NCI-H2227 treated with DMSO at 0.1 percent for 48 hours (cell line): ENCODE measurements around the gene RAPGEF2.

Source experiments
- DNase-seq: peaks from one replicate; lab custom pipeline; 2025; lab: John Stamatoyannopoulos, UW

RAPGEF2 gene

GRCh38 chr4:159197885-159198269, 95.0 kb downstream of the RAPGEF2 start:
- DNase-seq = no peak

GRCh38 chr4:159199826-159200225, 96.9 kb downstream of the RAPGEF2 start:
- no peak for DNase-seq

GRCh38 chr4:159201168-159201567, 98.3 kb downstream of the RAPGEF2 start:
- DNase-seq = peak; percentile 88

- no peak for DNase-seq
Observed at GRCh38 chr4:159204566-159204965, 101.7 kb downstream of the RAPGEF2 start.

- DNase-seq = no peak
Observed at GRCh38 chr4:159205466-159205865, 102.6 kb downstream of the RAPGEF2 start.

GRCh38 chr4:159206427-159206871, 103.6 kb downstream of the RAPGEF2 start:
- DNase-seq = no peak

GRCh38 chr4:159209249-159209648, 106.4 kb downstream of the RAPGEF2 start:
- no peak for DNase-seq

GRCh38 chr4:159210975-159211374, 108.1 kb downstream of the RAPGEF2 start:
- DNase-seq = no peak

- DNase-seq = no peak
Observed at GRCh38 chr4:159212675-159213293, 109.9 kb downstream of the RAPGEF2 start.

- no peak for DNase-seq
Observed at GRCh38 chr4:159216834-159217233, 114.0 kb downstream of the RAPGEF2 start.

GRCh38 chr4:159219862-159220261, 117.0 kb downstream of the RAPGEF2 start:
- no peak for DNase-seq

GRCh38 chr4:159220353-159220752, 117.5 kb downstream of the RAPGEF2 start:
- no peak for DNase-seq

- DNase-seq = no peak
Observed at GRCh38 chr4:159221280-159221679, 118.4 kb downstream of the RAPGEF2 start.

GRCh38 chr4:159222043-159222552, 119.2 kb downstream of the RAPGEF2 start:
- DNase-seq = no peak

- DNase-seq = no peak
Observed at GRCh38 chr4:159224408-159224807, 121.5 kb downstream of the RAPGEF2 start.

GRCh38 chr4:159227378-159227777, 124.5 kb downstream of the RAPGEF2 start:
- no peak for DNase-seq

- peak; percentile 8 for DNase-seq
Observed at GRCh38 chr4:159227984-159228383, 125.1 kb downstream of the RAPGEF2 start.

- no peak for DNase-seq
Observed at GRCh38 chr4:159229164-159229563, 126.3 kb downstream of the RAPGEF2 start.

- DNase-seq = no peak
Observed at GRCh38 chr4:159232465-159233106, 129.7 kb downstream of the RAPGEF2 start.

GRCh38 chr4:159235779-159236368, 133.0 kb downstream of the RAPGEF2 start:
- DNase-seq = no peak

- no peak for DNase-seq
Observed at GRCh38 chr4:159237975-159238374, 135.1 kb downstream of the RAPGEF2 start.

GRCh38 chr4:159238631-159239030, 135.8 kb downstream of the RAPGEF2 start:
- DNase-seq = no peak

GRCh38 chr4:159239629-159240028, 136.8 kb downstream of the RAPGEF2 start:
- no peak for DNase-seq
